Measurements from ENCODE around the gene SLC25A3.

DNA sequence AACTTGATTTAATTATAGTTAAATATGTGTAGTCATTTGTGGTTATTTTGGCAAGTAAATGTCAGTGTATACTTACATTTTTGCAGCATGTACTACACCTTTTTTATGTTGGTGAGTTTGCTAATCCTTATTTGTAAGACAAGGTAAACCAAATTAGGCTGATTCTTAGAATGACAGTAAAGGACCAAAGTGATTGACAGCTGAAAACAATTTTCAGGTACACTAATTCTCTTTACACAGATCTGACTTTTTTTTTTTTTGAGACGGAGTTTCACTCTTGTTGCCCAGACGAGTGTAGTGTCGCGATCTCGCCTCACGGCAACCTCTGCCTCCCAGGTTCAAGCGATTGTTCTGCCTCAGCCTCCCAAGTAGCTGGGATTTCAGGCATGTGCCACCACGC lies 8.4 kb downstream of the SLC25A3 start:
- TF ChIP-seq, protein P1, sequence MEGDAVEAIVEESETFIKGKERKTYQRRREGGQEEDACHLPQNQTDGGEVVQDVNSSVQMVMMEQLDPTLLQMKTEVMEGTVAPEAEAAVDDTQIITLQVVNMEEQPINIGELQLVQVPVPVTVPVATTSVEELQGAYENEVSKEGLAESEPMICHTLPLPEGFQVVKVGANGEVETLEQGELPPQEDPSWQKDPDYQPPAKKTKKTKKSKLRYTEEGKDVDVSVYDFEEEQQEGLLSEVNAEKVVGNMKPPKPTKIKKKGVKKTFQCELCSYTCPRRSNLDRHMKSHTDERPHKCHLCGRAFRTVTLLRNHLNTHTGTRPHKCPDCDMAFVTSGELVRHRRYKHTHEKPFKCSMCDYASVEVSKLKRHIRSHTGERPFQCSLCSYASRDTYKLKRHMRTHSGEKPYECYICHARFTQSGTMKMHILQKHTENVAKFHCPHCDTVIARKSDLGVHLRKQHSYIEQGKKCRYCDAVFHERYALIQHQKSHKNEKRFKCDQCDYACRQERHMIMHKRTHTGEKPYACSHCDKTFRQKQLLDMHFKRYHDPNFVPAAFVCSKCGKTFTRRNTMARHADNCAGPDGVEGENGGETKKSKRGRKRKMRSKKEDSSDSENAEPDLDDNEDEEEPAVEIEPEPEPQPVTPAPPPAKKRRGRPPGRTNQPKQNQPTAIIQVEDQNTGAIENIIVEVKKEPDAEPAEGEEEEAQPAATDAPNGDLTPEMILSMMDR (IDR thresholded peaks at IDR 0.05) = no peak
- TF ChIP-seq POLR2A (IDR thresholded peaks at IDR 0.05) = no peak

Measured in body of pancreas (tissue), 4 donors.